ENCODE measurements around the gene TP53I3. TPM values are rescaled to one million over a fixed set of nuclear protein-coding genes. Genes with fewer than 3 reads are reported as not detected.
A peak's percentile ranks its signal among the peaks of the same experiment; 100 is the strongest.

The TP53I3 gene
- total RNA-seq = 1 to 10 TPM; 3.6 to 3.7 TPM

- H3K4me3 Mint-ChIP-seq = peak within 1 kb of the TSS; percentile 96
- DNase-seq (peak; percentile 96), ATAC-seq (ENCODE audit: low read depth) (peak; percentile 93)
- POLR2A ChIA-PET = interaction anchor here (0.5 to 2.7 kb wide), 7 partner anchors 35 to 219 kb away, joined by 3 to 40 read pairs (median 8); partner anchors contain the start of genes ATAD2B, UBXN2A and WDCP
- H3K27ac Mint-ChIP-seq = peak within 1 kb of the TSS; percentile 95
- H3K36me3 Mint-ChIP-seq = peaks cover 10% of the 10 kb centered on the region
- no peaks in the 10 kb centered on the region for H3K27me3 Mint-ChIP-seq
- peaks cover 25% of the 10 kb centered on the region for H3K4me1 Mint-ChIP-seq
- H3K9me3 Mint-ChIP-seq = no peaks in the 10 kb centered on the region
Observed at GRCh38 chr2:24084386-24085199, at the start of gene TP53I3. Gene TP53I3 (minus strand): TSS chr2:24084834. CDS start chr2:24084326, 508 bp downstream.

GRCh38 chr2:24132543-24132942, 47.9 kb upstream of the TP53I3 start:
- peaks cover 3% of the 10 kb centered on the region for H3K27me3 Mint-ChIP-seq
- no peak overlapping the region for H3K27ac Mint-ChIP-seq
- H3K4me3 Mint-ChIP-seq = no peak overlapping the region
- DNase-seq (no peak), ATAC-seq (ENCODE audit: low read depth) (no peak)
- peaks cover 15% of the 10 kb centered on the region for H3K36me3 Mint-ChIP-seq
- H3K4me1 Mint-ChIP-seq = peaks cover 8% of the 10 kb centered on the region
- peaks cover 9% of the 10 kb centered on the region for H3K9me3 Mint-ChIP-seq
- POLR2A ChIA-PET = no interaction called here

- Mint-ChIP-seq H3K4me1 (peaks cover 23% of the 10 kb centered on the region), H3K27ac (no peak overlapping the region), H3K27me3 (peaks cover 2% of the 10 kb centered on the region), H3K4me3 (no peak overlapping the region), H3K36me3 (peaks cover 2% of the 10 kb centered on the region), H3K9me3 (no peaks in the 10 kb centered on the region)
- POLR2A ChIA-PET = no interaction called here
- ATAC-seq (ENCODE audit: low read depth) (no peak), DNase-seq (no peak)
Observed at GRCh38 chr2:24125956-24126355, 41.3 kb upstream of the TP53I3 start.

- ATAC-seq (ENCODE audit: low read depth) (no peak), DNase-seq (no peak)
Observed at GRCh38 chr2:24123922-24124580, 39.4 kb upstream of the TP53I3 start.

GRCh38 chr2:24123195-24123921, 38.7 kb upstream of the TP53I3 start, which contains the start of the genes FAM228B and PFN4:
Gene FAM228B (plus strand): TSS chr2:24123469. CDS start chr2:24124362, 893 bp downstream.
Gene PFN4 (minus strand): TSS chr2:24123334. CDS start chr2:24122535, 799 bp downstream.
- DNase-seq = peak; percentile 82
- Mint-ChIP-seq H3K36me3 (peaks cover 2% of the 10 kb centered on the region), H3K9me3 (no peaks in the 10 kb centered on the region), H3K4me3 (peak within 1 kb of the TSS; percentile 84), H3K27me3 (peaks cover 2% of the 10 kb centered on the region), H3K27ac (peak within 1 kb of the TSS; percentile 76), H3K4me1 (peaks cover 16% of the 10 kb centered on the region)
- POLR2A ChIA-PET = interaction anchor here (0.7 to 2.8 kb wide), 4 partner anchors 39 to 196 kb away, joined by 3 to 14 read pairs (median 6); partner anchors contain the start of genes ATAD2B, SF3B6 and TP53I3
- ATAC-seq (ENCODE audit: low read depth) = peak; percentile 94

More at GRCh38 chr2:24123922-24124580, 39.4 kb upstream of the TP53I3 start:
- Mint-ChIP-seq H3K9me3 (no peaks in the 10 kb centered on the region), H3K4me3 (peak overlapping the region; percentile 84), H3K27me3 (peaks cover 2% of the 10 kb centered on the region), H3K27ac (peak overlapping the region; percentile 76), H3K36me3 (peaks cover 2% of the 10 kb centered on the region), H3K4me1 (peaks cover 17% of the 10 kb centered on the region)
- POLR2A ChIA-PET = interaction anchor here (0.7 to 2.8 kb wide), 3 partner anchors 41 to 197 kb away, joined by 3 to 14 read pairs (median 3); partner anchors contain the start of genes ATAD2B and SF3B6

- no peaks in the 10 kb centered on the region for H3K9me3 Mint-ChIP-seq
- peaks cover 16% of the 10 kb centered on the region for H3K4me1 Mint-ChIP-seq
- POLR2A ChIA-PET = interaction anchor here (1.2 to 2.8 kb wide), 2 partner anchors 38 to 195 kb away, joined by 10 to 14 read pairs; partner anchors contain the start of genes ATAD2B and TP53I3
- H3K4me3 Mint-ChIP-seq = peak overlapping the region; percentile 79
- H3K36me3 Mint-ChIP-seq = peaks cover 2% of the 10 kb centered on the region
- H3K27me3 Mint-ChIP-seq = peaks cover 2% of the 10 kb centered on the region
- H3K27ac Mint-ChIP-seq = peak overlapping the region; percentile 17
- ATAC-seq (ENCODE audit: low read depth) = no peak
- DNase-seq = no peak
Observed at GRCh38 chr2:24122366-24123194, 37.9 kb upstream of the TP53I3 start.

- ATAC-seq (ENCODE audit: low read depth) (no peak), DNase-seq (no peak)
- POLR2A ChIA-PET = no interaction called here
- Mint-ChIP-seq H3K36me3 (no peaks in the 10 kb centered on the region), H3K9me3 (no peaks in the 10 kb centered on the region), H3K27me3 (peaks cover 2% of the 10 kb centered on the region), H3K27ac (no peak overlapping the region), H3K4me3 (no peak overlapping the region), H3K4me1 (peaks cover 13% of the 10 kb centered on the region)
Observed at GRCh38 chr2:24121469-24121868, 36.8 kb upstream of the TP53I3 start.

- no peak overlapping the region for H3K27ac Mint-ChIP-seq
- POLR2A ChIA-PET = no interaction called here
- no peak overlapping the region for H3K4me3 Mint-ChIP-seq
- H3K27me3 Mint-ChIP-seq = peaks cover 2% of the 10 kb centered on the region
- no peaks in the 10 kb centered on the region for H3K9me3 Mint-ChIP-seq
- DNase-seq = no peak
- peaks cover 13% of the 10 kb centered on the region for H3K4me1 Mint-ChIP-seq
- H3K36me3 Mint-ChIP-seq = no peaks in the 10 kb centered on the region
- no peak for ATAC-seq (ENCODE audit: low read depth)
Observed at GRCh38 chr2:24121066-24121465, 36.4 kb upstream of the TP53I3 start.

GRCh38 chr2:24117902-24118301, 33.3 kb upstream of the TP53I3 start:
- no peak for DNase-seq
- Mint-ChIP-seq H3K36me3 (no peaks in the 10 kb centered on the region), H3K27me3 (peaks cover 2% of the 10 kb centered on the region), H3K4me3 (no peak overlapping the region), H3K4me1 (peaks cover 5% of the 10 kb centered on the region), H3K9me3 (no peaks in the 10 kb centered on the region), H3K27ac (no peak overlapping the region)
- ATAC-seq (ENCODE audit: low read depth) = no peak
- POLR2A ChIA-PET = interaction anchor here (0.6 kb wide), 1 partner anchor 132 kb away, joined by 4 read pairs; no protein-coding TSS in a partner anchor

- no peaks in the 10 kb centered on the region for H3K4me1 Mint-ChIP-seq
- POLR2A ChIA-PET = no interaction called here
- no peaks in the 10 kb centered on the region for H3K36me3 Mint-ChIP-seq
- H3K4me3 Mint-ChIP-seq = no peak overlapping the region
- no peaks in the 10 kb centered on the region for H3K27me3 Mint-ChIP-seq
- H3K27ac Mint-ChIP-seq = no peak overlapping the region
- H3K9me3 Mint-ChIP-seq = no peaks in the 10 kb centered on the region
- ATAC-seq (ENCODE audit: low read depth) (no peak), DNase-seq (no peak)
Observed at GRCh38 chr2:24115057-24115456, 30.4 kb upstream of the TP53I3 start.

- no peak for DNase-seq
- POLR2A ChIA-PET = no interaction called here
- ATAC-seq (ENCODE audit: low read depth) = no peak
- Mint-ChIP-seq H3K36me3 (peaks cover 4% of the 10 kb centered on the region), H3K9me3 (peaks cover 10% of the 10 kb centered on the region), H3K27me3 (peaks cover 2% of the 10 kb centered on the region), H3K4me1 (no peaks in the 10 kb centered on the region), H3K4me3 (no peak overlapping the region), H3K27ac (no peak overlapping the region)
Observed at GRCh38 chr2:24111407-24111901, 26.8 kb upstream of the TP53I3 start.

- Mint-ChIP-seq H3K36me3 (peaks cover 4% of the 10 kb centered on the region), H3K4me3 (no peak overlapping the region), H3K4me1 (no peaks in the 10 kb centered on the region), H3K27me3 (peaks cover 2% of the 10 kb centered on the region), H3K9me3 (peaks cover 12% of the 10 kb centered on the region), H3K27ac (no peak overlapping the region)
- POLR2A ChIA-PET = no interaction called here
- DNase-seq (no peak), ATAC-seq (ENCODE audit: low read depth) (no peak)
Observed at GRCh38 chr2:24110660-24111303, 26.1 kb upstream of the TP53I3 start.
